ENCODE results near the gene SLC39A7.

DNA sequence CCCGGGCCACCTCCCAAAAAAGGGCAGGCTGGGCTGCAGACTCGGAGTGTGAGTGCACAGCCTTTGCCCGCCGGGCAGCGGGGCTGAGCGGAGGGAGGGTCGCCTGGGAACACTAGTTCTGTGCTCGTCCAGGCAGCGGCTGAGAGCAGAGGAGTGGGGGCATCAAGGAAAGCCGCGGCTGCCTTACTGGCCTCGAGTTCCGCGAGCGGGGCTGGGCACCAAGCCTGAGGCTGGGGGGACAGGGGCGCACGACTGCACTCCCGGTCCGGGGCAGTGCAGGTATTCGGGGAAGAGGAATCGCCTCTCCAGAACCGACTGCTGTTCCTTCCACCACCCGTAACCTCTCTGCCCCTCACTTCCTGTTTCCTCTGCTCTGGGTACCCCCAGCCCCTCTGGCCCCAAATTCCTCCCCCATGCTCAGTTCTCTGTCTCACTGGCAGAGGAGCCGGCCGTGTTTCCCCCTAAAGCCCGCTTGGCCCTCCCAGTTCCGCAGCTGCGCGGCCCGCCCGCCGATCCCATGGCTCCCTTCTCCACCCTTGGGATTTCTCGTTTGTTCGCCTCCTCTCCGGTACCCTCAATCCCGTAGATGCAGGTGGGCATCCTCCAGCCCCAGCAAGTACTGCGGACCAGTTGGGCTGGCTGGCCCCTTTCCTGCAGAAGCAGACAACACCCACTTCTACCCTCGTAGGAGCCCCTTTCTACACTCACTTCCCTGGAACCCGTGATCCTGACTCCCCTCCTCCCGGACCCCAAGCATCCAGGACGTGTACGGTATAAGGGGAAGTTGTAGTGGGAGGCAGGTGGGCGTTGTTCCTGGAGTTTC lies 12.7 kb downstream of the SLC39A7 start:
- TF ChIP-seq, protein P1, sequence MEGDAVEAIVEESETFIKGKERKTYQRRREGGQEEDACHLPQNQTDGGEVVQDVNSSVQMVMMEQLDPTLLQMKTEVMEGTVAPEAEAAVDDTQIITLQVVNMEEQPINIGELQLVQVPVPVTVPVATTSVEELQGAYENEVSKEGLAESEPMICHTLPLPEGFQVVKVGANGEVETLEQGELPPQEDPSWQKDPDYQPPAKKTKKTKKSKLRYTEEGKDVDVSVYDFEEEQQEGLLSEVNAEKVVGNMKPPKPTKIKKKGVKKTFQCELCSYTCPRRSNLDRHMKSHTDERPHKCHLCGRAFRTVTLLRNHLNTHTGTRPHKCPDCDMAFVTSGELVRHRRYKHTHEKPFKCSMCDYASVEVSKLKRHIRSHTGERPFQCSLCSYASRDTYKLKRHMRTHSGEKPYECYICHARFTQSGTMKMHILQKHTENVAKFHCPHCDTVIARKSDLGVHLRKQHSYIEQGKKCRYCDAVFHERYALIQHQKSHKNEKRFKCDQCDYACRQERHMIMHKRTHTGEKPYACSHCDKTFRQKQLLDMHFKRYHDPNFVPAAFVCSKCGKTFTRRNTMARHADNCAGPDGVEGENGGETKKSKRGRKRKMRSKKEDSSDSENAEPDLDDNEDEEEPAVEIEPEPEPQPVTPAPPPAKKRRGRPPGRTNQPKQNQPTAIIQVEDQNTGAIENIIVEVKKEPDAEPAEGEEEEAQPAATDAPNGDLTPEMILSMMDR (IDR thresholded peaks at IDR 0.05; ENCODE audit: low read length), result no peak
- TF ChIP-seq EZH2 (IDR thresholded peaks at IDR 0.05; ENCODE audit: borderline replicate concordance, low read length), result no peak
